Stimulated activated CD4-positive, alpha-beta T cell treated with anti-CD3 and anti-CD28 coated beads, Interleukin-15, amount 100 ng/mL, for 48 hours (primary cell): ENCODE results near the gene NFYC.
"Not testable (repeated sequence)": the region's sequence is repeated elsewhere in the genome, so short reads cannot be mapped to it uniquely, and the experiment has no call there.

Source experiments
- DNase-seq, 2 donors: peaks; one replicate each; pipeline ENCODE4 v3.0.0-alpha.2; 2020; ENCODE audit warnings: low read depth in 2 of 2

NFYC gene

DNA sequence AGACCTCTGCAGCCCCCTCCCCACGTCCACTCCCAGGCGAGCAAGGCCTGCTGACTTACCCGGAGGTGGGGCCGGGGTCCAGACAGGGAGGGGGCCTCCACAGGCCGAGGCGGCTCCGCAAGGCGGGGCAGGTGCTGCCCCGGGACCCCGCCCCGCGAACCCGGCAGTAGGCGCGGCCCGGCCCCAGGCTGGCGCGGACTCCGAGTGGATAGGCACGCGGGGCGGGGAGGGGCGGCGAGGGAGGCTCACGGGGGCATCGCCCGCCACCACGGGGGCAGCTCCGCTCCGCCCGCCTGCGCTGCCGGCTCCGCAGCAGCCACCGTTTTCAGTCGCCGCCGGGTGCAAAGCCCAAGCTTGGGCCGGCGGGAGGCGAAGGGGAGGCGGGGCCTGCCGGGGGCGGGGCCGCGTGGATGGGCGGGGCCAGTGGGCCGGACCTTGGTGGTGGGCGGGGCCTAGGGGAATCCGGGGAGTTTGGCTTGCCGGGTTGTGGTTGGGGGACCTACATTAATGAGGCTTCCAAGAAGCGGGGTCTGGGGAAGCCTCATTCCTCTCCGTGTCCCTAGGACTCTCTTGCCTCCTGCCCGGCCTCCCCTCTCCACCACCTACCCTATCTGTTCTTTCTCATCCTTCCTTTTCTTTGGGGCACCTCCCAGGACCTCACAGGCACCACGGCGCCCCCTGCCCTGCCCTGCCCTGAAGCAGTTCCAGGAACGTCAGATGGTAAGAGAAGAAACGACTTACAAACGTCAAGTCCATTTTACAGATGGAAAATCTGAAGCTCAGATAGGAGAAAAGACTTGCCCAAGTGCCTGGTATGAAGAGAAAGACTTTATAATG is 26.0 kb upstream of the NFYC start, which contains the start of gene RIMS3:
RIMS3 (minus strand) TSS at position 348 of the 837 bp plus-strand sequence. CDS start 23,757 bp downstream, outside the sequence.
- DNase-seq: peak; percentile 60 to 76

GRCh38 chr1:40668769-40669525 is 22.6 kb upstream of the NFYC start:
- DNase-seq: peak; percentile 71 to 78

DNA sequence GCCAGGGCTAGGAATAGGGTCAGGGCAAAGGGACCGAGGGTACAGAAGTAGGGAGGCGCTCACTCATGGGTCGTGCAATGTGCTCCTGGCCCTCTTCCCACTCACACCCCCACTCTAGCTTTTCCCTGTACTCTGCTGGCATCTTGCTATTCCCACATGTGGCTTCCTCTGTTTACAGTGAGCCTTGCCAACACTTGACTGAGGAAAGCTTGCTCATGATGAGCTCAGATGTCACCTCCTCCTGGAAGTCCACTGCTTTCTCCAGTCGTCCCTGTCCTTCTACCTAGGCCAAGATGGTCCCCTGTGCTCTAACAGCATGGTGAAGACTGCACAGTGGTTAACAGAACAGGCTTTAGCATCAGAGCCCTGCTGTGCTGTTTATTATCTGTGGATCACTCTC is 18.1 kb upstream of the NFYC start:
- no peak for DNase-seq

DNA sequence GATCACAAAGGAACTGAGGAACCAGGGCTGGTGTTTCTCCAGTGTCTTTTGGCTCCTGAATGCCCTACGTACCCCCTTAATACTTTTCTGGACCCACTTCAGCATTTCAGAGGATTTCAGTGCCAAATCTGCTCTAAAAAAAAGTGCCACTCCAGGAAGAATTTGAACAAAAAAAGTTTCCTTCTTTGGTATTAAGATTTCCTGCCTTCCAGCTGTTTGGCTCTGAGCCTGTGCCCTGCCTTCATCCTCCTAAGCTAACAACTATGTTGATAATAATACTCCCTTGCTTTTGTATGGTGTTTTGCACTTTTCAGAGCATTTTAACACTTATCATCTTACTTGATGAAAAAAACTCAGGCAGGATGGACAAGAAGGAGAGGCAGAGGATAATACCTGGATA is 15.0 kb upstream of the NFYC start:
- no peak for DNase-seq

- no peak for DNase-seq
These were observed 12.1 kb upstream of the NFYC start for GRCh38 chr1:40679165-40679953.

DNA sequence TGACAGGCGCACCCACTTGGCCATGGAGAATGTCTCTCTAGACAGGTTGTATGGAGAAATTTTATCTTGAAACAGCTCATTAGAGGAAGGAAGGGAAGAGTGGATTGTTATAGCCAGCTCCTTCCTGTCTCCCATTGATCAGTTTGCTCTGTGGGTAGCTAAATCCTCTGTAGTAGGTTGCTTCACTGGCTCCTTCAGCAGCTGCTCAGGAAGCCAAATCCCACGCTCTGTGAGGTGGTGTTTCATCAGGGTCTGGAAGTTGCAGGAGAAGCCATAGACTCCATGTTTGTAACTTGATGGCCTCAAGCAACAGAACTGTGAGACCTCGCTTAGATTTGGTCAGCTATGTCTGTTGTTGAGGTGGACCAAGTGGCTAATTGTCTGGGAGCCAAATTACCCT is 6.8 kb upstream of the NFYC start:
- no peak for DNase-seq

DNA sequence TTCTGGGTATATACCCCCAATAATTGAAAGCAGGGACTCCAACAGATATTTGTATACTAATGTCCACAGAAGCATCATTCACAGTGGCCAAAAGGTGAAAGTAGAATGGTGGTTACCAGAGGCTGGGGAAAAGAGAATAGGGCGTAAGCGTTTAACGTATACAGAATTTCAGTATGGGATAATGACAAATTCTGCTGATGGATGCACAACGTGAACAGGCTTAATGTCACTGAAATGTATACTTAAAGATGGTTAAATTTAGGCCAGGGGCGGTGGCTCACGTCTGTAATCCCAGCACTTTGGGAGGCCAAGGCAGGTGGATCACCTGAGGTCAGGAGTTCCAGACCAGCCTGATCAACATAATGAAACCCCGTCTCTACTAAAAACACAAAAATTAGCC is 4.4 kb upstream of the NFYC start:
- no peak for DNase-seq

DNA sequence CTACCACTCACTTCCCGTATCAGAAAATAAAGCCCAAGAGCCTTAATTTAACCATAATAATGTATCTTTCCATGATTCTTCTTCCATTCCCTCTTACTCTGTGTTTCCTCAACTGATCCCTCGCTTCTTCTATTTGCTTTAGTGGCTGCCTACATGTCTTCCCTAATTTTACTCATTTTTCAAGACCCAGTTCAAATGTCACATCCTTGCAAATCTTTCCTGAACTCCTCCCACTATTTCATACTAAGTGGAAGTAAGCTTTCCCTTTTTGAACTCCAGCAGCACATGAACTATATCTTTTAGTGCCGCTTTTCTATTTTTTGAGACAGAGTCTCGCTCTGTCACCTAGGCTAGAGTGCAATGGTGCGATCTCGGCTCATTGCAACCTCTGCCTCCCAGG is 3.8 kb upstream of the NFYC start:
- no peak for DNase-seq

- no peak for DNase-seq
These were observed 1.8 kb upstream of the NFYC start for GRCh38 chr1:40689737-40690136.

- DNase-seq: no peak
These were observed 550 bp upstream of the NFYC start for GRCh38 chr1:40690771-40691537.

DNA sequence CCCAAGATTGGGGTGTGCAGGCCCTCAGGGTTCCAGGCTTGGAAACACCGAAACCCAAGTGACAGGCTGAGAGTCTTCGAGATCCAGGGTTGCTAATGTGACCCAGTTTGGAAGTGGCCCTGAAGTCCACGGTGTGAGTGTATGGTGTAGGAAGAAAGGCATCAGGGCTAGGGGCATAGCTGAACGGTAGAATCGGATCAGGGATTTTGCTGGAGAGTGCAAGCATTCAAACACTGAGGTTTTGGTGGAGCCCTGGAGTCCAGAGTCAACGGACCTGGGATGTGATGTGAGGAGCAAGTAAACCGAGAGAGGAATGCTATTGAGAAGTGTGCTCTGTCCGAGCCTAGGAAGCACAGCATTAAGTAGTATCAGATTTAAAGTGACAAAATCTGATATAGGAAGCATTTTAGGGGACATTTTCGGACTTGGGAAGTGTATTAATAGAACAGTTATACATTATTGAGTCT is 958 bp downstream of the NFYC start:
- DNase-seq: no peak

DNA sequence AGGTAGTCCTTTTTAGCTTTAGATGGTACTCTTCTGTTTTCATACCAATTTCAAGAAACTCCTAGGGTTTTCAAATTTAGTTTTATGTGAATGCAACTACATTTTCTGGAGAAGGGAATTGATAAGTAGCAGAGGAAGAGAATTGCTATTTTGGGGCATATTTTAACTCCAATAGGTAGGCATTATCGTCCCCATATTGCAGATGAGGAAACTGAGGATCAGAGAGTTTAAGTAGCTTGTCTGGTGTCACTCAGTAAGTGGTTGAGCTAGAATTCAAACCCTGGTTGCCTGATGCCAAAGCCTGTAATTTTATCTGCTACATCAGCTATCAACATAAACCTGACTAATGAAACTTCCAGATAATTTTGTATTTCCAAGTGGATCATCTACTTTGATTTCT is 1.9 kb downstream of the NFYC start:
- DNase-seq: no peak

DNA sequence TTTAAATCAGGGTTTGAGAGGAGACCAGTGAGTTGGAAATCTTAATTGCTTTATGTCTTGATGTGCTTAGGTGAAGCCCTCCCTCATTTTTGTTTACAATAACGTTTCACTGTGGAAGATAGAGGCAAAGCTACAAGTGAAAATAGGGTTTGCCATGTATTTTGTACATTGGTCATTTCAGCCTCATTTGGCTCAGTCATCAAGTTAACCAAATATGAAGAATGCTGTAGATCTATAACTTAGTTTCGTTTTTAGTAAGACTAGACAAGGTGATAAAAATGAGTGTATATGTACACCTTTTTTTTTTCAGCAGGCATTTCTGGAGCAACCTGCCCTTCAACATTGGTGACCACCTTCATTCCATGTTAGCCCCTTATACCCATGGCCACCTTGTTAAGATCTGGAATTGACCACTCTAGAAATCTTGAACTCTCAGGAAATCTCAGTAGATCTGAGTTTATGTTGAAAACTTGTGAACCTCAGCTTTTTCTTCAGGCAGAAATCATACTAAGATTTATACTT is 2.9 kb downstream of the NFYC start:
- no peak for DNase-seq

GRCh38 chr1:40696294-40696693 is 4.8 kb downstream of the NFYC start:
- no peak for DNase-seq

DNA sequence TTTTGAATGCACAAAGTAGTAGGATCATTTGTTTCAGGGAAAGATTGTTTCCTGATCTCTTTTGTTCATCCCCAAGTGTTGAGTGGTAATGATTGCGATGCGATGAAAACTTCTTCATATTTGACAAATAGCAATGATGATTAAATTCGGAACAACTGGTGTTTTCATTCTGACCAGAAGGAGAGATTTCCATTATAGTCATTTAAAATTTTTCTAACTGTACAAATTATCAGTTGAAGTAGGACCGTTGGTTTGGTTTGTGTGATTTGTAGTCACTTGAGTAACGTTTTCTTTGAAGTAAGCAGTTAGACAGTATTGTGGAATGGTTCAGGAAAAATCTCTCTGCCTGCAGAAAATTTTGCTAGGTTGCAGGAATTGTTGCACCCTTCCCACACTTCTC is 5.9 kb downstream of the NFYC start:
- no peak for DNase-seq

DNA sequence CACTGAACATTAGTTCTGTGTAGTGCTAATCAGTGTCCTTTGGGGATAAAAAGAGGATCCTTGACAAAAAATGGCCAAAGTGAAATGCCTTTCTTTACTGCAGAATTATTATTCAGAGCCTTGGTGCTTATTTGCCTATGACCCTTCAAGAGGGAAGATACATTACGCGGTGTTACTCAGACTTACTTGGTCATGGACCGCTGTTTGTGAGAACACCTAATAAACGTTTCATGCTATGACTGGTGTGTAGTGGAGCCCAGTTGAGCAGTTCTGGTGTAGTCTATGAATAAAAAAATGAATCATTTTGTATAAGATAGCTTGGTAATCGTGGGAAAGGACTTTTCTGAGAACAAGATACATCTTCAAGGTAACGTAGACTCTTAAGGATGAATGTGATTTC is 8.3 kb downstream of the NFYC start:
- DNase-seq: no peak

DNA sequence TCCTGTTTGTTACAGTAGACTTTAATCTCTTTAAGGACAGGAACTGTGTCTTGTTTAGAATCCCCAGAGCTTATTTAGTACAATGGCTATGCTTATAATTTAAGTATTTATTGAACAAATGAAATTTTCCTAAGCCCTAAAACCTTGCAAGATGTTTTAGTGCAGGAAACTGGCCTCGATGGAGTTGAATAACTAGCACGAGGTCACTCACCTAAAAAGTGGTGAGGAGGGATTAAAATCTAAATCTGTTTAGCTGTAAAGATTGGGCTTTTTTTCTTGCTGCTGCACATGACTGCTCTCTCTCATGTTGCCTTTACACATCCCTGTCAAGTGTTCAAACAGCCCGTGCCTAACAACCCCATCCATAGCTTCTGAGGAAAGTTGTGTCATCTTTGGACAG is 10.2 kb downstream of the NFYC start:
- DNase-seq: no peak

DNA sequence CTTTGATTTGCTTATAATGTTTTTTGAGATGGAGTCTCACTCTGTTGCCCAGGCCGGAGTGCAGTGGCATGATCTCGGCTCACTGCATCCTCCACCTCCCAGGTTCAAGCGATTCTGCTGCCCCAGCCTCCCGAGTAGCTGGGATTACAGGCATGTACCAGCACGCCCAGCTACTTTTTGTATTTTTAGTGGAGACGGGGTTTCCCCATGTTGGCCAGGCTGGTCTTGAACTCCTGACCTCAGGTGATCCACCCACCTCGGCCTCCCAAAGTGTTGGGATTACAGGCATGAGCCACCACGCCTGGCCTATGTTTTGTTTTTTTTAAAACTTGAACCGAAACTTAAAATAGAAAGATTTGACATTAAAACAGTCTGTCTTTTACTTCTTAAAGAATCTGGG is 11.3 kb downstream of the NFYC start:
- DNase-seq: not testable (repeated sequence)

- DNase-seq: no peak
These were observed 11.8 kb downstream of the NFYC start for GRCh38 chr1:40703316-40703715.

DNA sequence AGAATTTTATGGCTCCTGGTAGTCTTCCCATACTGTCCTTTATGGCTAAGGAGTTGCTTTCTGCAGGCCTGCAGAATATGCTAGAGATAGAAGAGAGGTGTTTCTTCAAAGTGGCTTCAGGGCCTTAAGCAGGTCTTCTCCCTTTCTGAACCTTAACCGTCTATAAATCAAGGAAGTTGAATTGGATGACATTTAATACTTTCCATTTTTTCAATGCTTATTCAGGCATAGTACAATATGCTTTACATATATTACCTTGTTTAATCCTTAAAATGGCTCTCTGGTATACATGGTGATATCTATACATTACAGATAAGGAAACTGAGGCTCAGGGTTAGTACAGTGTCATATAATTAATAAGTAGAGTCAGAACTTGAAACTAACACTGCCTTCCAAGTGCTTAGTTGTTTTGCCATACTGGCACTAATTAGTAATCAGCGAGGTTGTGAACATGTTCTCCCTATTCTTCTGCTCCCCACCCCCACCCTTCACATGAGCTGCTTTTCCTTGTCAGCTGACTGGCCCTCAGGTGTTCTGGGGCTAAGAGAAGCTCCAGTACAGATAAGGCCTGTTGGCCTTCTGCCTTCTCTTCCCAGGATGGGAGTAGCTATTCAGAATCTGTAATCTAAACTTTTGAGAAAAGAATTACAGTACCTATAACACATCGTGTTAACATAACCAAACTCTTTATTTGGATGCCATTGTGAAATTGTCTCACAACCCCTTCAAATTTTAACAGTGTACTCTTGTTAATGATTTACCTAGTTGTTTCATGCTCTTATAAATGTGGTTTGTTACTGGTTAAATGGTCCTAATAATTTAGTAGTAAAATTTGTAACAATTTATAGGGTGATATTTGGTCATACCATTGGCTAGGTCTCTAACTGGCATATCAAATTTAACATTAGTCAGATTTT is 13.6 kb downstream of the NFYC start:
- DNase-seq: no peak
